HEK293 (cell line): ENCODE data around the gene TSHZ2.

Experiments used
- CTCF ChIA-PET: fragments of 350-600 bp; formaldehyde crosslinking; extraction: SDS; loops from one replicate; lab custom pipeline; 2021; ENCODE audit warnings: antibody characterized with exemption; lab: Yijun Ruan, JAX
- POLR2A ChIA-PET: fragments of 300-600 bp; formaldehyde crosslinking; extraction: SDS; loops from one replicate; lab custom pipeline; 2020; ENCODE audit warnings: antibody characterized with exemption, inconsistent platforms; lab: Yijun Ruan, JAX
- H3K27ac ChIP-seq: fragments of 200-500 bp; sonication (Bioruptor generic); 2 replicates; pipeline ENCODE4 v1.5.1; 2014; ENCODE audit warnings: low read depth, low read length, control low read depth, inconsistent platforms; ENCODE audit errors: extremely low read depth
- H3K36me3 ChIP-seq, 2 experiments: fragments of 200-500 bp in 1 of 2; sonication (Bioruptor generic) in 1 of 2; 1 replicate in 1 of 2; 2 replicates in 1 of 2; pipeline ENCODE4 v1.5.1; 2014 to 2017; ENCODE audit warnings: inconsistent platforms in 2 of 2, low read length in 2 of 2; ENCODE audit not compliant: control insufficient read depth in 2 of 2, insufficient read depth in 1 of 2
- H3K4me1 ChIP-seq: fragments of 200-500 bp; sonication (Bioruptor generic); 2 replicates; pipeline ENCODE4 v1.5.1; 2014; ENCODE audit warnings: mild to moderate bottlenecking, low read length, inconsistent platforms; ENCODE audit not compliant: control insufficient read depth, insufficient read depth
- H3K4me3 ChIP-seq: 2 replicates; pipeline ENCODE4 v1.5.1; 2011; ENCODE audit warnings: low read depth, mild to moderate bottlenecking, control low read depth, low read length, moderate library complexity
- H3K9me3 ChIP-seq: fragments of 200-500 bp; sonication (Bioruptor generic); 2 replicates; pipeline ENCODE4 v1.5.1; 2014; ENCODE audit warnings: low read depth, low read length, inconsistent platforms; ENCODE audit not compliant: control insufficient read depth, insufficient read depth
- GLI2 ChIP-seq: fragments of 450-650 bp; formaldehyde crosslinking; IDR thresholded peaks from 2 replicates; pipeline ENCODE4; 2017; ENCODE audit warnings: missing biosample characterization, missing genetic modification characterization, low read depth, borderline replicate concordance
- PRDM10 ChIP-seq: fragments of 450-650 bp; formaldehyde crosslinking; IDR thresholded peaks from 2 replicates; pipeline ENCODE4 v1.5.1; 2016; ENCODE audit warnings: missing biosample characterization, missing genetic modification characterization
- SCRT1 ChIP-seq: fragments of 450-650 bp; formaldehyde crosslinking; IDR thresholded peaks from 2 replicates; pipeline ENCODE4 v1.5.1; 2016; ENCODE audit warnings: missing biosample characterization, missing genetic modification characterization, borderline replicate concordance
- TRIM28 ChIP-seq: IDR thresholded peaks from 2 replicates; pipeline ENCODE4 v1.6.1; 2011; ENCODE audit warnings: low read length, control low read depth, borderline replicate concordance
- ZFP41 ChIP-seq: fragments of 450-650 bp; formaldehyde crosslinking; IDR thresholded peaks from 2 replicates; pipeline ENCODE4 v1.5.1; 2016; ENCODE audit warnings: missing biosample characterization, missing genetic modification characterization, borderline replicate concordance
- ZNF157 ChIP-seq: fragments of 450-650 bp; formaldehyde crosslinking; IDR thresholded peaks from 2 replicates; pipeline ENCODE4 v1.5.1; 2016; ENCODE audit warnings: missing biosample characterization, missing genetic modification characterization
- ZNF174 ChIP-seq: fragments of 450-650 bp; formaldehyde crosslinking; IDR thresholded peaks from 2 replicates; pipeline ENCODE4 v1.5.0; 2017; ENCODE audit warnings: missing biosample characterization, mild to moderate bottlenecking, missing genetic modification characterization
- ZNF248 ChIP-seq: fragments of 450-650 bp; formaldehyde crosslinking; IDR thresholded peaks from 2 replicates; pipeline ENCODE4 v1.5.1; 2017; ENCODE audit warnings: missing biosample characterization, missing genetic modification characterization
- ZNF274 ChIP-seq, 2 experiments: fragments of 200-500 bp in 1 of 2; fragments of 450-650 bp in 1 of 2; sonication (Bioruptor generic) in 1 of 2; formaldehyde crosslinking in 1 of 2; IDR thresholded peaks; 2 replicates each; pipeline versions ENCODE4 v1.5.1 to v1.6.1; 2014 to 2016; ENCODE audit warnings: borderline replicate concordance in 1 of 2, inconsistent platforms in 1 of 2, low read length in 1 of 2, missing biosample characterization in 1 of 2, missing genetic modification characterization in 1 of 2
- ZNF324 ChIP-seq: fragments of 450-650 bp; formaldehyde crosslinking; IDR thresholded peaks from 2 replicates; pipeline ENCODE4 v1.5.1; 2016; ENCODE audit warnings: missing biosample characterization, missing genetic modification characterization
- ZNF488 ChIP-seq: fragments of 450-650 bp; formaldehyde crosslinking; IDR thresholded peaks from 2 replicates; pipeline ENCODE4 v1.5.1; 2016; ENCODE audit warnings: missing biosample characterization, missing genetic modification characterization
- TF ChIP-seq, protein P1 (sequence below): fragments of 450-650 bp; formaldehyde crosslinking; IDR thresholded peaks from 2 replicates; pipeline ENCODE4 v1.5.1; 2016; ENCODE audit warnings: missing biosample characterization, missing genetic modification characterization

The TSHZ2 gene

GRCh38 chr20:53078761-53079160, 106.6 kb downstream of the TSHZ2 start:
- Histone ChIP-seq H3K4me1 (0 out of 2 replicates have a peak, but pooled peaks cover 3% of the 10 kb centered on the region), H3K27ac (no peak overlapping the region), H3K4me3 (no peak overlapping the region), H3K9me3 (no peaks in the 10 kb centered on the region), H3K36me3 (no peaks in the 10 kb centered on the region)
- no peak for TF ChIP-seq GLI2 (tag by site-specific recombination)
- no peak for TF ChIP-seq ZFP41 (tag by site-specific recombination)
- TF ChIP-seq ZNF274 (IDR thresholded peaks at IDR 0.05; ENCODE audit: low read length), result no peak
- no peak for TF ChIP-seq ZNF274 (tag by site-specific recombination; IDR thresholded peaks at IDR 0.05; ENCODE audit: borderline replicate concordance)
- no peak for TF ChIP-seq ZNF174
- no peak for TF ChIP-seq ZNF324 (tag by site-specific recombination)
- CTCF ChIA-PET, result no interaction called here
- POLR2A ChIA-PET, result no interaction called here

GRCh38 chr20:53079261-53079691, 107.1 kb downstream of the TSHZ2 start:
- Histone ChIP-seq H3K4me1 (0 out of 2 replicates have a peak, but pooled peaks cover 3% of the 10 kb centered on the region), H3K4me3 (no peak overlapping the region), H3K36me3 (no peaks in the 10 kb centered on the region), H3K9me3 (no peaks in the 10 kb centered on the region), H3K27ac (no peak overlapping the region)
- TF ChIP-seq PRDM10 (tag by site-specific recombination) (no peak), ZNF248 (no peak), ZNF157 (tag by site-specific recombination) (no peak), ZNF488 (tag by site-specific recombination) (no peak), TRIM28 (no peak)
- TF ChIP-seq, protein P1, sequence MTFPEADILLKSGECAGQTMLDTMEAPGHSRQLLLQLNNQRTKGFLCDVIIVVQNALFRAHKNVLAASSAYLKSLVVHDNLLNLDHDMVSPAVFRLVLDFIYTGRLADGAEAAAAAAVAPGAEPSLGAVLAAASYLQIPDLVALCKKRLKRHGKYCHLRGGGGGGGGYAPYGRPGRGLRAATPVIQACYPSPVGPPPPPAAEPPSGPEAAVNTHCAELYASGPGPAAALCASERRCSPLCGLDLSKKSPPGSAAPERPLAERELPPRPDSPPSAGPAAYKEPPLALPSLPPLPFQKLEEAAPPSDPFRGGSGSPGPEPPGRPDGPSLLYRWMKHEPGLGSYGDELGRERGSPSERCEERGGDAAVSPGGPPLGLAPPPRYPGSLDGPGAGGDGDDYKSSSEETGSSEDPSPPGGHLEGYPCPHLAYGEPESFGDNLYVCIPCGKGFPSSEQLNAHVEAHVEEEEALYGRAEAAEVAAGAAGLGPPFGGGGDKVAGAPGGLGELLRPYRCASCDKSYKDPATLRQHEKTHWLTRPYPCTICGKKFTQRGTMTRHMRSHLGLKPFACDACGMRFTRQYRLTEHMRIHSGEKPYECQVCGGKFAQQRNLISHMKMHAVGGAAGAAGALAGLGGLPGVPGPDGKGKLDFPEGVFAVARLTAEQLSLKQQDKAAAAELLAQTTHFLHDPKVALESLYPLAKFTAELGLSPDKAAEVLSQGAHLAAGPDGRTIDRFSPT (tag by site-specific recombination), result no peak
- ChIA-PET CTCF (no interaction called here), POLR2A (no interaction called here)

DNA sequence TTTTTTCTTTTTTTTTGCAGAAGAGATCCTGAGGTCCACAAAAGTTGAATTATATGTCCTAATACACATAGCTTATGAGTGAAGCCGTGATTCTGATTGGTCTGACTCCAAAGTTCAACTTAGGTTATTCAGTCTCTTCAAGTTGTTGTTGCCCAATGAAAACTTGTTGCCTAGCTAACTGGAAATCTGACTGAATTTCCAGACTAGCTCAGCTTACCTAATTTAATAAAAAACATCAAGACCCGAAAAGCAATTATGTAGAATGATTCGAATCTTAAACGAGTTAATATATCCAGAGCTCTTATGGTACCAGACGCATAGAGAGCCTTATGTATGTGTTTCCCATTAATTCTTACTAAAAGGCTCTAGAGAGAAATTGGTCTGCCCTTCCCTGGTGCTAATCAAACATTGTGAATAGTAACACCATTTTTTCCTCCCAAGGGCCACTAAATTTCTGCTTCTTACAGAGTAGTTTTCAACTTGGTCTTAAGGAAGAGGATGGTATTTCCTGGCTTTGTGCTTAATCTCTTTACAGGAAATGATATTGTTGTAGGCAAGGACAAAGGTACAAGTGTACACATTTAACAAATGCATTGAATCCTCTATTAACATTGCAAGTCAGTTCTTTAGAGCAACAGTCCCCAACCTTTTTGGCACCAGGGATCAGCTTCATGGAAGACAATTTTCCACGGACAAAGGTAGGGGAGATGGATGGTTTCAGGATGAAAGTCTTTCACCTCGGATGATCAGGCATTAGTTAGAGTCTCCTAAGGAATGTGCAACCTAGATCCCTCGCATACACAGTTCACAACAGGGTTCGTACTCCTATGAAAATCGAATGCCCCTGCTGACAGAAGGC, 107.9 kb downstream of the TSHZ2 start:
- Histone ChIP-seq H3K27ac (no peak overlapping the region), H3K36me3 (no peaks in the 10 kb centered on the region), H3K9me3 (no peaks in the 10 kb centered on the region), H3K4me3 (no peak overlapping the region), H3K4me1 (0 out of 2 replicates have a peak, but pooled peaks cover 3% of the 10 kb centered on the region)
- CTCF ChIA-PET, result no interaction called here
- no peak for TF ChIP-seq SCRT1 (tag by site-specific recombination)
- POLR2A ChIA-PET, result no interaction called here
